OCI-LY1 (cell line): Measurements from ENCODE around the gene TNS1.
"Not testable (repeated sequence)": the region's sequence is repeated elsewhere in the genome, so short reads cannot be mapped to it uniquely, and the experiment has no call there.

Experiments used
- H2AFZ ChIP-seq: fragments of 200-600 bp; sonication (generic), shearing (Covaris generic); 2 replicates; pipeline ENCODE4 v1.6.0; 2014; ENCODE audit warnings: antibody characterized with exemption, mild to moderate bottlenecking, low read length
- H3F3A ChIP-seq: fragments of 200-600 bp; sonication (generic), shearing (Covaris generic); 2 replicates; pipeline ENCODE4 v1.6.0; 2014; ENCODE audit warnings: mild to moderate bottlenecking, antibody characterized with exemption, low read length, moderate library complexity; ENCODE audit not compliant: insufficient read depth
- H3K27ac ChIP-seq: fragments of 200-600 bp; sonication (generic); 2 replicates; pipeline ENCODE4 v1.5.1; 2014; ENCODE audit warnings: low read length, mixed run types, mild to moderate bottlenecking, low read depth; ENCODE audit not compliant: poor library complexity, severe bottlenecking
- H3K27me3 ChIP-seq: fragments of 200-600 bp; sonication (generic); 2 replicates; pipeline ENCODE4 v1.6.0; 2014; ENCODE audit warnings: antibody characterized with exemption, mild to moderate bottlenecking, low read length, moderate library complexity; ENCODE audit not compliant: insufficient read depth
- H3K36me3 ChIP-seq: fragments of 200-600 bp; sonication (generic); 2 replicates; pipeline ENCODE4 v1.6.1; 2014; ENCODE audit warnings: mild to moderate bottlenecking, antibody characterized with exemption, low read length, moderate library complexity, mixed read lengths; ENCODE audit not compliant: insufficient read depth
- H3K4me1 ChIP-seq: fragments of 200-600 bp; sonication (generic); 2 replicates; pipeline ENCODE4 v1.5.1; 2014; ENCODE audit warnings: mild to moderate bottlenecking, low read length, moderate library complexity; ENCODE audit not compliant: insufficient read depth, severe bottlenecking
- H3K4me2 ChIP-seq: fragments of 200-600 bp; sonication (generic), shearing (Covaris generic); 2 replicates; pipeline ENCODE4 v1.6.1; 2014; ENCODE audit warnings: low read length
- H3K4me3 ChIP-seq: fragments of 200-600 bp; sonication (generic); 2 replicates; pipeline ENCODE4 v1.5.1; 2014; ENCODE audit warnings: low read length, low read depth, mild to moderate bottlenecking, mixed read lengths; ENCODE audit not compliant: poor library complexity, severe bottlenecking
- H3K79me2 ChIP-seq: fragments of 200-600 bp; shearing (Covaris generic); 2 replicates; pipeline ENCODE4 v1.6.1; 2016; ENCODE audit warnings: mixed run types, low read length, mixed read lengths; ENCODE audit not compliant: insufficient read depth
- H3K9ac ChIP-seq: fragments of 200-600 bp; sonication (generic), shearing (Covaris generic); 2 replicates; pipeline ENCODE4 v1.6.1; 2014; ENCODE audit warnings: mild to moderate bottlenecking, low read length, mixed read lengths
- H3K9me2 ChIP-seq: fragments of 200-600 bp; sonication (generic), shearing (Covaris generic); 2 replicates; pipeline ENCODE4 v1.6.1; 2014; ENCODE audit warnings: low read depth, mild to moderate bottlenecking, low read length, mixed read lengths
- H3K9me3 ChIP-seq: fragments of 200-600 bp; shearing (Covaris generic); 2 replicates; pipeline ENCODE4 v1.6.1; 2014; ENCODE audit warnings: low read length, mixed read lengths
- H4K20me1 ChIP-seq: fragments of 200-600 bp; sonication (generic), shearing (Covaris generic); 2 replicates; pipeline ENCODE4 v1.6.0; 2016; ENCODE audit warnings: mild to moderate bottlenecking, low read length; ENCODE audit not compliant: insufficient read depth
- CTCF ChIP-seq: fragments of 200-600 bp; sonication (generic), shearing (Covaris generic); IDR thresholded peaks from 2 replicates; pipeline ENCODE4 v1.5.1; 2017; ENCODE audit warnings: mild to moderate bottlenecking, antibody characterized with exemption, low read length, moderate library complexity, mixed read lengths
- EZH2 ChIP-seq: fragments of 200-600 bp; sonication (generic), shearing (Covaris generic); IDR thresholded peaks from 2 replicates; pipeline ENCODE4 v1.8.0; 2017; ENCODE audit warnings: borderline replicate concordance, mixed run types, mild to moderate bottlenecking, antibody characterized with exemption, low read length, moderate library complexity, mixed read lengths

TNS1 gene

GRCh38 chr2:217787160-217787877 lies 215.5 kb downstream of the TNS1 start:
- no peak for TF ChIP-seq CTCF
- TF ChIP-seq EZH2: no peak
- H3K4me3 ChIP-seq: no peak overlapping the region
- no peak overlapping the region for H3K27ac ChIP-seq
- no peak overlapping the region for H2AFZ ChIP-seq
- H3K79me2 ChIP-seq: no peaks in the 10 kb centered on the region
- H3K4me2 ChIP-seq: no peak overlapping the region
- no peaks in the 10 kb centered on the region for H3K36me3 ChIP-seq
- H3K9me2 ChIP-seq: no peaks in the 10 kb centered on the region
- H4K20me1 ChIP-seq: no peaks in the 10 kb centered on the region
- H3K4me1 ChIP-seq: peaks cover 13% of the 10 kb centered on the region
- H3F3A ChIP-seq: no peaks in the 10 kb centered on the region
- 0 out of 2 replicates have a peak, but pooled peaks cover 7% of the 10 kb centered on the region for H3K9me3 ChIP-seq
- no peaks in the 10 kb centered on the region for H3K27me3 ChIP-seq
- no peak overlapping the region for H3K9ac ChIP-seq

- not testable (repeated sequence) for H3K4me2 ChIP-seq, H4K20me1 ChIP-seq, H3K4me3 ChIP-seq, H3K36me3 ChIP-seq, H3K9ac ChIP-seq, H3K27ac ChIP-seq, H3K9me2 ChIP-seq, H3K27me3 ChIP-seq, H3K9me3 ChIP-seq, H3F3A ChIP-seq, H2AFZ ChIP-seq, H3K79me2 ChIP-seq
- H3K4me1 ChIP-seq: peaks cover 13% of the 10 kb centered on the region
Measured at GRCh38 chr2:217786560-217786959, 216.2 kb downstream of the TNS1 start.

- Histone ChIP-seq H3K27me3 (no peaks in the 10 kb centered on the region), H4K20me1 (no peaks in the 10 kb centered on the region), H3K27ac (no peak overlapping the region), H3K4me3 (no peak overlapping the region), H3K4me1 (peaks cover 13% of the 10 kb centered on the region), H3K79me2 (no peaks in the 10 kb centered on the region), H3F3A (no peaks in the 10 kb centered on the region), H2AFZ (no peak overlapping the region), H3K9me2 (no peaks in the 10 kb centered on the region), H3K36me3 (no peaks in the 10 kb centered on the region), H3K9ac (no peak overlapping the region), H3K9me3 (0 out of 2 replicates have a peak, but pooled peaks cover 7% of the 10 kb centered on the region), H3K4me2 (no peak overlapping the region)
- TF ChIP-seq CTCF: peak; percentile 93
- TF ChIP-seq EZH2: no peak
Measured at GRCh38 chr2:217785544-217786045, 217.2 kb downstream of the TNS1 start.
